Natural killer cell (primary cell): ENCODE measurements around the gene SDR42E2. TPM values are rescaled to one million over a fixed set of nuclear protein-coding genes. Genes with fewer than 3 reads are reported as not detected.

Source experiments
- ATAC-seq, 3 donors: fragments of 150-1000 bp in 2 of 3; fragments of 200-7000 bp in 1 of 3; cut with Tn5 transposase; 1 replicate in 1 of 3; 2 replicates in 2 of 3; pipeline ENCODE4 v1.10.0; 2021; ENCODE audit warnings: mild to moderate bottlenecking in 2 of 3, moderate library complexity in 2 of 3
- DNase-seq, 2 donors: peaks; one replicate each; pipeline versions ENCODE4 v3.0.0 to v3.0.0-alpha.2; 2013 to 2021; ENCODE audit warnings: mixed read lengths in 1 of 2
- H3K27ac ChIP-seq: one replicate; pipeline ENCODE4 v1.5.1; 2013; ENCODE audit warnings: mild to moderate bottlenecking, low read length
- H3K27me3 ChIP-seq: one replicate; pipeline ENCODE4 v1.6.1; 2013; ENCODE audit warnings: low read length; ENCODE audit not compliant: control insufficient read depth, insufficient read depth
- H3K36me3 ChIP-seq: one replicate; pipeline ENCODE4 v1.6.1; 2013; ENCODE audit warnings: low read length; ENCODE audit not compliant: control insufficient read depth, insufficient read depth
- H3K4me1 ChIP-seq: one replicate; pipeline ENCODE4 v1.6.1; 2013; ENCODE audit warnings: low read length; ENCODE audit not compliant: control insufficient read depth, insufficient read depth
- H3K4me3 ChIP-seq: one replicate; pipeline ENCODE4 v1.5.1; 2013; ENCODE audit warnings: low read length
- H3K9me3 ChIP-seq: one replicate; pipeline ENCODE4 v1.6.1; 2013; ENCODE audit warnings: low read length; ENCODE audit not compliant: control insufficient read depth, insufficient read depth
- H3K27ac Mint-ChIP-seq, 2 donors: one replicate each; pipeline ENCODE4 v1.8.0; 2022; ENCODE audit warnings: mild to moderate bottlenecking in 2 of 2, mixed read lengths in 2 of 2, moderate library complexity in 1 of 2
- H3K27me3 Mint-ChIP-seq, 2 donors: one replicate each; pipeline ENCODE4 v1.8.0; 2022; ENCODE audit warnings: low read depth in 2 of 2, mixed read lengths in 2 of 2
- H3K36me3 Mint-ChIP-seq: one replicate; pipeline ENCODE4 v1.8.0; 2022; ENCODE audit warnings: mixed read lengths
- H3K4me1 Mint-ChIP-seq, 2 donors: one replicate each; pipeline ENCODE4 v1.8.0; 2022; ENCODE audit warnings: mixed read lengths in 2 of 2
- H3K4me3 Mint-ChIP-seq: one replicate; pipeline ENCODE4 v1.8.0; 2022; ENCODE audit warnings: mild to moderate bottlenecking, moderate library complexity, mixed read lengths
- H3K9me3 Mint-ChIP-seq, 2 donors: one replicate each; pipeline ENCODE4 v1.8.0; 2022; ENCODE audit warnings: mixed read lengths in 2 of 2
- WGBS: methylation state at CpG from one replicate; pipeline ENCODE4 v1.1.7; 2013; ENCODE audit warnings: missing lambda C conversion rate; ENCODE audit not compliant: insufficient coverage; 5-methylcytosine and 5-hydroxymethylcytosine counted together
- intact Hi-C: fragments of 100-400 bp; cut with micrococcal nuclease; formaldehyde crosslinking; loops from one replicate; pipeline ENCODE4 v1.14.2; 2022
- total RNA-seq, 4 donors: library from RNA; stranded (reverse); fragments of 120-200 nt in 1 of 4; gene quantifications; one replicate each; pipeline versions ENCODE4 v1.2.3 to v1.2.4, GENCODE V29; 2013 to 2022
- TF ChIP-seq, protein P1 (sequence below): fragments of 200-600 bp; IDR thresholded peaks from one replicate; pipeline ENCODE4 v1.8.0; 2022; ENCODE audit warnings: antibody characterized with exemption

The SDR42E2 gene
- total RNA-seq, 3 donors from 2014 or later (not counting 1 experiment from before 2014, with no cell fraction given), result 0.92 to 1.9 (median 0.93) TPM

- DNase-seq, result no peak
- peaks cover 5% of the 10 kb centered on the region in 2 donors for H3K4me1 Mint-ChIP-seq
- no peak overlapping the region for H3K4me3 ChIP-seq
- no peaks in the 10 kb centered on the region for H3K9me3 ChIP-seq
- no peak overlapping the region for H3K27ac Mint-ChIP-seq
- no peak overlapping the region for H3K27ac ChIP-seq
- no peak overlapping the region for H3K4me3 Mint-ChIP-seq
- TF ChIP-seq, protein P1, sequence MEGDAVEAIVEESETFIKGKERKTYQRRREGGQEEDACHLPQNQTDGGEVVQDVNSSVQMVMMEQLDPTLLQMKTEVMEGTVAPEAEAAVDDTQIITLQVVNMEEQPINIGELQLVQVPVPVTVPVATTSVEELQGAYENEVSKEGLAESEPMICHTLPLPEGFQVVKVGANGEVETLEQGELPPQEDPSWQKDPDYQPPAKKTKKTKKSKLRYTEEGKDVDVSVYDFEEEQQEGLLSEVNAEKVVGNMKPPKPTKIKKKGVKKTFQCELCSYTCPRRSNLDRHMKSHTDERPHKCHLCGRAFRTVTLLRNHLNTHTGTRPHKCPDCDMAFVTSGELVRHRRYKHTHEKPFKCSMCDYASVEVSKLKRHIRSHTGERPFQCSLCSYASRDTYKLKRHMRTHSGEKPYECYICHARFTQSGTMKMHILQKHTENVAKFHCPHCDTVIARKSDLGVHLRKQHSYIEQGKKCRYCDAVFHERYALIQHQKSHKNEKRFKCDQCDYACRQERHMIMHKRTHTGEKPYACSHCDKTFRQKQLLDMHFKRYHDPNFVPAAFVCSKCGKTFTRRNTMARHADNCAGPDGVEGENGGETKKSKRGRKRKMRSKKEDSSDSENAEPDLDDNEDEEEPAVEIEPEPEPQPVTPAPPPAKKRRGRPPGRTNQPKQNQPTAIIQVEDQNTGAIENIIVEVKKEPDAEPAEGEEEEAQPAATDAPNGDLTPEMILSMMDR, result no peak
- H3K4me1 ChIP-seq, result peaks cover 7% of the 10 kb centered on the region
- H3K9me3 Mint-ChIP-seq, result no peaks in the 10 kb centered on the region
- intact Hi-C loops, result no loop called here
- no peaks in the 10 kb centered on the region for H3K36me3 ChIP-seq
- no peak for ATAC-seq
- H3K27me3 Mint-ChIP-seq, result no peaks in the 10 kb centered on the region
- no peaks in the 10 kb centered on the region for H3K36me3 Mint-ChIP-seq
- H3K27me3 ChIP-seq, result no peaks in the 10 kb centered on the region
- 92% methylated on average over 4 of the region's 9 CpGs for WGBS
Observed at GRCh38 chr16:22235839-22236745, 73.8 kb downstream of the SDR42E2 start.

DNA sequence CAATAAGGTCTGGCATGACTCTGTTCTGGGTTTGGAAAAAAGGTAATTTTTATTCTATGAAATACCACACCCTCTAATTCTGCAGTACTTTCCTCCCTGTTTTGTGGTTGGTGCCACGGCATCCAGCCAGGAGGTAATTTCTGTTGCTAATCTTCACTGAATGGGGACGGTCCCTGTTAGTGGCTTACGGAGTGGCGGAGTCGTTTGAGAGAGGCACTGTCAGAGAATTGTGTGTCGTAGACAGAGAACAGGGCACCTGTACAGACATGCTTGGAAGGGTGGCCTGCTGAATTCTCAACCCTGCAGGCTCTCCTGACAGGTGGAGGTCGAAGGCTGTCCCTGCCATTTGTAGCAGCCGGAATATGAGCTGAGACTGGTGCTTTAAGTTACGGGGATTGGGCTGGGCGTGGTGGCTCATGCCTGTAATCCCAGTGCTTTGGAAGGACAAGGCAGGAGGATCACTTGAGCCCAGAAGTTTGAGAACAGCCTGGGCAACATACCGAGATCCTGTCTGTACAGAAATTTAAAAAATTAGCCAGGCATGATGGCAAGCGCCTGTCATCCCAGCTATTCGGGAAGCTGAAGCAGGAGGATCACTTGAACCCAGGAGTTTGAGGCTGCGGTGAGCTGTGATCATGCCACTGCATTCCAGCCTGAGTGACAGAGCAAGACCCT lies 77.0 kb downstream of the SDR42E2 start:
- WGBS, result 94% methylated on average over 14 of the region's 14 CpGs

GRCh38 chr16:22240023-22240710 lies 77.9 kb downstream of the SDR42E2 start:
- intact Hi-C loops, result loop anchor here (5.0 to 10.0 kb wide), 2 partner anchors 33 to 55 kb away; partner anchors contain the start of genes EEF2K and POLR3E
- H3K4me3 Mint-ChIP-seq, result no peak overlapping the region

More for the DNA sequence above, 77.0 kb downstream of the SDR42E2 start:
- Histone ChIP-seq H3K27ac (no peak overlapping the region), H3K9me3 (no peaks in the 10 kb centered on the region), H3K36me3 (no peaks in the 10 kb centered on the region), H3K27me3 (no peaks in the 10 kb centered on the region), H3K4me3 (no peak overlapping the region), H3K4me1 (peaks cover 11% of the 10 kb centered on the region)
- Mint-ChIP-seq H3K27ac (peak overlapping the region; percentile 91 to 94), H3K9me3 (no peaks in the 10 kb centered on the region), H3K36me3 (no peaks in the 10 kb centered on the region), H3K4me1 (peaks cover 7% of the 10 kb centered on the region in 2 donors), H3K27me3 (no peaks in the 10 kb centered on the region), H3K4me3 (no peak overlapping the region)
- intact Hi-C loops, result no loop called here
- TF ChIP-seq, protein P1, result no peak
- ATAC-seq, result no peak
- no peak for DNase-seq

More at GRCh38 chr16:22240023-22240710, 77.9 kb downstream of the SDR42E2 start:
- Mint-ChIP-seq H3K4me1 (peaks cover 7% of the 10 kb centered on the region in 2 donors), H3K9me3 (no peaks in the 10 kb centered on the region), H3K36me3 (no peaks in the 10 kb centered on the region), H3K27me3 (no peaks in the 10 kb centered on the region), H3K27ac (peak overlapping the region; percentile 91 to 94)
- peaks cover 5% of the 10 kb centered on the region for H3K36me3 ChIP-seq
- TF ChIP-seq, protein P1, result no peak
- DNase-seq, result no peak
- H3K9me3 ChIP-seq, result no peaks in the 10 kb centered on the region
- H3K27ac ChIP-seq, result peak overlapping the region; percentile 59
- H3K27me3 ChIP-seq, result no peaks in the 10 kb centered on the region
- peaks cover 11% of the 10 kb centered on the region for H3K4me1 ChIP-seq
- no peak overlapping the region for H3K4me3 ChIP-seq
- ATAC-seq, result no peak
- no CpG with 5 or more reads among the region's 3 CpGs for WGBS

Other genes with a start within 250 kb of the SDR42E2 start
- 100 to 1,000 TPM; 162 to 177 (median 177) TPM for gene UQCRC2, start 209.1 kb upstream of the SDR42E2 start, total RNA-seq
- gene PDZD9, start 161.4 kb upstream of the SDR42E2 start, total RNA-seq, result not detected
- gene MOSMO, start 154.4 kb upstream of the SDR42E2 start, total RNA-seq, result 10 to 100 TPM in 1 of 3 donors, 1 to 10 TPM in 2; 8.6 to 10.3 (median 9.3) TPM
- under 1 TPM; 0.28 to 0.39 (median 0.35) TPM for gene VWA3A, start 70.0 kb upstream of the SDR42E2 start, total RNA-seq
- 10 to 100 TPM; 12.6 to 33.5 (median 22.9) TPM for gene EEF2K, start 43.8 kb downstream of the SDR42E2 start, total RNA-seq
- gene POLR3E, start 134.9 kb downstream of the SDR42E2 start, total RNA-seq, result 100 to 1,000 TPM in 2 of 3 donors, 10 to 100 TPM in 1; 95.0 to 116 (median 104) TPM
- 10 to 100 TPM; 11.2 to 24.3 (median 19.4) TPM for gene CDR2, start 212.1 kb downstream of the SDR42E2 start, total RNA-seq